H1 (cell line): Measurements from ENCODE around the gene SOX4. TPM values are rescaled to one million over a fixed set of nuclear protein-coding genes. Genes with fewer than 3 reads are reported as not detected.

Experiments
- CTCF ChIA-PET: fragments of 300-600 bp; sonication (Branson Sonifier 250); formaldehyde crosslinking; loops from one replicate; lab custom pipeline; 2021; ENCODE audit not compliant: partially characterized antibody; lab: Charles Lee
- POLR2A ChIA-PET: fragments of 300-600 bp; sonication (Branson Sonifier 250); formaldehyde crosslinking; loops from one replicate; lab custom pipeline; 2021; ENCODE audit warnings: inconsistent platforms; ENCODE audit not compliant: partially characterized antibody; lab: Charles Lee
- DNase-seq, 2 experiments: peaks; one replicate each; pipeline versions ENCODE4 v3.0.0 to v3.0.0-alpha.2; 2010 to 2022; ENCODE audit warnings: low spot score in 2 of 2, low read depth in 1 of 2, mixed read lengths in 1 of 2
- FAIRE-seq: peaks from 2 replicates; lab custom pipeline; 2011; peaks lifted over from hg19 to GRCh38; lab: Jason Lieb, UNC
- H2AFZ ChIP-seq: 2 replicates; pipeline ENCODE4 v1.8.1; 2012; ENCODE audit warnings: low read length, inconsistent platforms
- H2AK5ac ChIP-seq: 2 replicates; pipeline ENCODE4 v1.6.1; 2013; ENCODE audit warnings: low read depth, low read length
- H2BK120ac ChIP-seq: replicated peaks from 2 replicates; pipeline ENCODE3; 2013; ENCODE audit warnings: low read depth, low read length, inconsistent platforms
- H2BK12ac ChIP-seq: 2 replicates; pipeline ENCODE4 v1.6.1; 2013; ENCODE audit warnings: low read depth, low read length
- H2BK15ac ChIP-seq: 2 replicates; pipeline ENCODE4 v1.6.1; 2013; ENCODE audit warnings: low read length
- H2BK20ac ChIP-seq: 2 replicates; pipeline ENCODE4 v1.6.1; 2013; ENCODE audit warnings: low read length
- H2BK5ac ChIP-seq: 2 replicates; pipeline ENCODE4 v1.6.1; 2013; ENCODE audit warnings: low read depth, low read length
- H3K14ac ChIP-seq: 2 replicates; pipeline ENCODE4 v1.6.1; 2013; ENCODE audit warnings: inconsistent platforms; ENCODE audit not compliant: insufficient read length
- H3K18ac ChIP-seq: 2 replicates; pipeline ENCODE4 v1.6.1; 2013; ENCODE audit warnings: low read length; ENCODE audit errors: extremely low read depth
- H3K23ac ChIP-seq: 2 replicates; pipeline ENCODE4 v1.6.1; 2013; ENCODE audit warnings: inconsistent platforms; ENCODE audit not compliant: insufficient read length
- H3K23me2 ChIP-seq: 2 replicates; pipeline ENCODE4 v1.6.1; 2013; ENCODE audit warnings: low read depth, low read length
- H3K27ac ChIP-seq: 2 replicates; pipeline ENCODE4 v1.6.1; 2011; ENCODE audit warnings: low read depth, low read length, inconsistent platforms
- H3K27me3 ChIP-seq, 4 experiments: replicated peaks in 1 of 4; 1 replicate in 1 of 4; 2 replicates in 3 of 4; pipeline versions ENCODE4 v1.6.1 to v1.8.1; 2011 to 2013; ENCODE audit warnings: low read length in 3 of 4, mild to moderate bottlenecking in 3 of 4, inconsistent platforms in 2 of 4, mixed read lengths in 2 of 4, moderate library complexity in 1 of 4; ENCODE audit not compliant: control insufficient read depth in 3 of 4, insufficient read depth in 3 of 4; ENCODE audit errors: extremely low read depth in 1 of 4
- H3K36me3 ChIP-seq, 4 experiments: 2 replicates each; pipeline versions ENCODE4 v1.6.1 to v1.8.1; 2011 to 2013; ENCODE audit warnings: mild to moderate bottlenecking in 4 of 4, low read length in 3 of 4, moderate library complexity in 2 of 4, control low read depth in 1 of 4, inconsistent platforms in 1 of 4; ENCODE audit not compliant: insufficient read depth in 4 of 4, control insufficient read depth in 2 of 4
- H3K4ac ChIP-seq: replicated peaks from 2 replicates; pipeline ENCODE3; 2013; ENCODE audit warnings: low read length, low read depth, mixed read lengths, inconsistent platforms; ENCODE audit not compliant: insufficient read length
- H3K4me1 ChIP-seq, 4 experiments: replicated peaks in 1 of 4; 1 replicate in 1 of 4; 2 replicates in 3 of 4; pipeline versions ENCODE4 v1.6.1 to v1.8.1; 2011 to 2013; ENCODE audit warnings: low read length in 3 of 4, inconsistent platforms in 2 of 4, mixed read lengths in 1 of 4; ENCODE audit not compliant: insufficient read depth in 4 of 4, control insufficient read depth in 3 of 4
- H3K4me2 ChIP-seq, 2 experiments: 2 replicates each; pipeline versions ENCODE4 v1.6.1 to v1.8.1; 2011 to 2013; ENCODE audit warnings: low read depth in 2 of 2, low read length in 2 of 2, control low read depth in 1 of 2, inconsistent platforms in 1 of 2, mild to moderate bottlenecking in 1 of 2; ENCODE audit not compliant: insufficient read depth in 1 of 2
- H3K4me3 ChIP-seq, 4 experiments: fragments of 200-600, 300-600 bp in 1 of 4; sonication (generic), shearing (Covaris generic), sonication (Bioruptor Twin) in 1 of 4; 2 replicates each; pipeline versions ENCODE4 v1.5.1 to v1.8.1; 2011 to 2016; ENCODE audit warnings: low read length in 4 of 4, low read depth in 3 of 4, control low read depth in 2 of 4, inconsistent platforms in 2 of 4, mild to moderate bottlenecking in 2 of 4, mixed read lengths in 1 of 4, moderate library complexity in 1 of 4; ENCODE audit not compliant: insufficient read depth in 2 of 4; ENCODE audit errors: extremely low read depth in 1 of 4
- H3K56ac ChIP-seq: replicated peaks from 2 replicates; pipeline ENCODE3; 2013; ENCODE audit warnings: low read depth, mild to moderate bottlenecking, mixed read lengths, low read length, inconsistent platforms; ENCODE audit not compliant: insufficient read length
- H3K79me1 ChIP-seq: 2 replicates; pipeline ENCODE4 v1.6.1; 2013; ENCODE audit warnings: low read depth, low read length, control low read depth
- H3K79me2 ChIP-seq, 2 experiments: 2 replicates each; pipeline versions ENCODE4 v1.6.1 to v1.8.1; 2012 to 2013; ENCODE audit warnings: low read length in 2 of 2, mild to moderate bottlenecking in 2 of 2, inconsistent platforms in 1 of 2; ENCODE audit not compliant: insufficient read depth in 2 of 2, control insufficient read depth in 1 of 2
- H3K9ac ChIP-seq, 4 experiments: replicated peaks in 1 of 4; 1 replicate in 1 of 4; 2 replicates in 3 of 4; pipeline versions ENCODE4 v1.6.1 to v1.8.1; 2011 to 2013; ENCODE audit warnings: low read depth in 3 of 4, low read length in 3 of 4, control low read depth in 2 of 4, mild to moderate bottlenecking in 2 of 4, moderate library complexity in 2 of 4, inconsistent platforms in 1 of 4; ENCODE audit errors: extremely low read depth in 1 of 4
- H3K9me3 ChIP-seq, 2 experiments: 2 replicates each; pipeline versions ENCODE4 v1.6.1 to v1.8.1; 2012 to 2013; ENCODE audit warnings: mild to moderate bottlenecking in 2 of 2, moderate library complexity in 2 of 2, control low read depth in 1 of 2, inconsistent platforms in 1 of 2, low read depth in 1 of 2, low read length in 1 of 2, mixed read lengths in 1 of 2; ENCODE audit not compliant: insufficient read depth in 2 of 2
- H4K20me1 ChIP-seq, 2 experiments: replicated peaks in 1 of 2; 2 replicates each; pipeline versions ENCODE3 to v1.8.1; 2011 to 2013; ENCODE audit warnings: inconsistent platforms in 2 of 2, low read length in 2 of 2, mild to moderate bottlenecking in 1 of 2; ENCODE audit not compliant: insufficient read depth in 2 of 2, control insufficient read depth in 1 of 2
- H4K5ac ChIP-seq: 2 replicates; pipeline ENCODE4 v1.6.1; 2013; ENCODE audit warnings: low read length, low read depth, mixed read lengths, inconsistent platforms; ENCODE audit not compliant: insufficient read length
- H4K8ac ChIP-seq: 2 replicates; pipeline ENCODE4 v1.8.0; 2013; ENCODE audit warnings: mild to moderate bottlenecking, moderate library complexity, low read length, inconsistent platforms; ENCODE audit not compliant: insufficient read depth; ENCODE audit errors: extremely low read depth
- H4K91ac ChIP-seq: replicated peaks from 2 replicates; pipeline ENCODE3; 2013; ENCODE audit warnings: low read length, mixed read lengths, inconsistent platforms; ENCODE audit not compliant: insufficient read length
- CEBPB ChIP-seq: IDR thresholded peaks from 2 replicates; pipeline ENCODE4 v1.6.1; 2012; ENCODE audit warnings: low read depth, low read length
- CREB1 ChIP-seq: IDR thresholded peaks from 2 replicates; pipeline ENCODE4 v1.6.1; 2012; ENCODE audit warnings: inconsistent platforms
- CTBP2 ChIP-seq: IDR thresholded peaks from 2 replicates; pipeline ENCODE4 v1.7.0; 2011; ENCODE audit warnings: borderline replicate concordance, mild to moderate bottlenecking, moderate library complexity, mixed read lengths, low read length; ENCODE audit not compliant: insufficient read depth, insufficient read length
- MAFK ChIP-seq: IDR thresholded peaks from 2 replicates; pipeline ENCODE4 v1.6.1; 2012; ENCODE audit warnings: low read depth, mild to moderate bottlenecking, improper control_type of control experiment, low read length
- POU5F1 ChIP-seq: IDR thresholded peaks from 2 replicates; pipeline ENCODE4 v1.6.1; 2011; ENCODE audit warnings: low read depth, mild to moderate bottlenecking, low read length, moderate library complexity
- YY1 ChIP-seq: IDR thresholded peaks from 2 replicates; pipeline ENCODE4 v1.6.1; 2011; ENCODE audit warnings: low read depth, mild to moderate bottlenecking, low read length
- WGBS, 2 experiments: shearing (Covaris generic) in 1 of 2; methylation state at CpG; one replicate each; pipeline versions ENCODE4 v1.1.6 to v1.1.7; 2013 to 2015; ENCODE audit warnings: low lambda C conversion rate in 2 of 2, mixed read lengths in 2 of 2, inconsistent platforms in 1 of 2, low coverage in 1 of 2, missing lambda C conversion rate in 1 of 2; ENCODE audit not compliant: insufficient replicate concordance in 2 of 2, insufficient coverage in 1 of 2, insufficient read length in 1 of 2; ENCODE audit errors: extremely low coverage in 1 of 2, missing lambda C conversion rate in 1 of 2; 5-methylcytosine and 5-hydroxymethylcytosine counted together
- polyA plus RNA-seq, 7 experiments: library from polyadenylated mRNA; depleted of rRNA in 3 of 7; stranded (reverse) in 5 of 7; unstranded in 2 of 7; fragments of >200 nt in 5 of 7; fragments of 200-250 nt in 2 of 7; gene quantifications; 1 replicate in 5 of 7; 2 replicates in 1 of 7; 4 replicates in 1 of 7; pipeline versions ENCODE4 v1.2.1 to v1.2.3, GENCODE V29; 2011 to 2013; ENCODE audit warnings: missing spikeins in 2 of 7, mixed read lengths in 2 of 7
- total RNA-seq: library from RNA; stranded (reverse); fragmentation: NEBNext Ultra II Directional; extraction: Animal tissue kit (Norgen Biotek cat#: 25700); gene quantifications from 2 replicates; pipeline ENCODE4 v1.2.1, GENCODE V29; 2021
- TF ChIP-seq, protein P1 (sequence below): IDR thresholded peaks from 2 replicates; pipeline ENCODE4 v1.6.1; 2012; ENCODE audit warnings: inconsistent platforms
- TF ChIP-seq, protein P2 (sequence below): IDR thresholded peaks from 2 replicates; pipeline ENCODE4 v1.6.1; 2012; ENCODE audit warnings: inconsistent platforms
- TF ChIP-seq, protein P3 (sequence below): IDR thresholded peaks from 2 replicates; pipeline ENCODE4 v1.6.1; 2011; ENCODE audit warnings: low read depth, mild to moderate bottlenecking, low read length; ENCODE audit not compliant: insufficient read depth

The SOX4 gene
- total and polyA plus RNA-seq, 2 of the 8 experiments (the other 6 are each of a cell fraction or from before 2014, with no cell fraction given) = 14.1 to 169 TPM

DNA sequence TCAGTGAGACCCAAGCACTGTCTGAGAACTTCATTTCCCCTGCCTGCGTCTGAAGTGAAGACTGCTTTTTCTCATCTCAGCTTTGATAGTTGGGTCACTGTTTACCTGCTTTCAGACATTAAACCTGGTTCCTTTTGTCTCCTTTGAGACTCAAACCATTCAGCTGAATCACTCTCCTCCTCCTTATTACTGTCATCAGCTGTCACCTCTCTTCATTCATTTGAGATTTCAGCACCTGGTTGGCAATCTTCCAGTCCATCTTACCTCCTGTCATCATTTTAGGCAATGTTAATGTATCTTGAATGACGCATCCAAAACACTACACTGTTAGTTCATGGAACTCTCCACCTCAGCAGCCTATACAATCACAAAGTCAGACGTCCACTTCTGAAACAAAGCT is 34.3 kb upstream of the SOX4 start:
- Histone ChIP-seq H4K8ac (no peak overlapping the region), H3K56ac (no peak overlapping the region), H2BK120ac (no peak overlapping the region), H3K23me2 (no peaks in the 10 kb centered on the region), H3K4me1 (no peaks in the 10 kb centered on the region), H3K27ac (no peak overlapping the region), H2BK15ac (no peak overlapping the region), H2BK5ac (no peak overlapping the region), H3K4ac (no peak overlapping the region), H3K27me3 (no peaks in the 10 kb centered on the region), H2BK20ac (no peak overlapping the region), H2AK5ac (no peak overlapping the region), H2BK12ac (no peak overlapping the region), H3K36me3 (no peaks in the 10 kb centered on the region), H3K14ac (no peak overlapping the region), H3K4me3 (no peak overlapping the region), H3K9me3 (no peaks in the 10 kb centered on the region), H3K18ac (no peak overlapping the region), H4K91ac (no peak overlapping the region), H4K20me1 (no peaks in the 10 kb centered on the region), H4K5ac (no peak overlapping the region), H3K79me2 (no peaks in the 10 kb centered on the region), H3K79me1 (no peaks in the 10 kb centered on the region), H3K23ac (no peak overlapping the region), H3K4me2 (no peak overlapping the region), H3K9ac (no peak overlapping the region), H2AFZ (no peak overlapping the region)
- ChIA-PET POLR2A (no interaction called here), CTCF (interaction anchor here (0.6 to 0.9 kb wide), 3 partner anchors 9 to 183 kb away, joined by 3 to 5 read pairs (median 3); no protein-coding TSS in a partner anchor)
- no peak for TF ChIP-seq POU5F1
- no peak for TF ChIP-seq CEBPB
- TF ChIP-seq MAFK = no peak
- TF ChIP-seq, protein P1, sequence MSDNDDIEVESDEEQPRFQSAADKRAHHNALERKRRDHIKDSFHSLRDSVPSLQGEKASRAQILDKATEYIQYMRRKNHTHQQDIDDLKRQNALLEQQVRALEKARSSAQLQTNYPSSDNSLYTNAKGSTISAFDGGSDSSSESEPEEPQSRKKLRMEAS = no peak
- TF ChIP-seq, protein P2, sequence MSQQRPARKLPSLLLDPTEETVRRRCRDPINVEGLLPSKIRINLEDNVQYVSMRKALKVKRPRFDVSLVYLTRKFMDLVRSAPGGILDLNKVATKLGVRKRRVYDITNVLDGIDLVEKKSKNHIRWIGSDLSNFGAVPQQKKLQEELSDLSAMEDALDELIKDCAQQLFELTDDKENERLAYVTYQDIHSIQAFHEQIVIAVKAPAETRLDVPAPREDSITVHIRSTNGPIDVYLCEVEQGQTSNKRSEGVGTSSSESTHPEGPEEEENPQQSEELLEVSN = no peak
- no peak for TF ChIP-seq YY1
- TF ChIP-seq, protein P3, sequence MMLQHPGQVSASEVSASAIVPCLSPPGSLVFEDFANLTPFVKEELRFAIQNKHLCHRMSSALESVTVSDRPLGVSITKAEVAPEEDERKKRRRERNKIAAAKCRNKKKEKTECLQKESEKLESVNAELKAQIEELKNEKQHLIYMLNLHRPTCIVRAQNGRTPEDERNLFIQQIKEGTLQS = no peak
- no peak for TF ChIP-seq CREB1
- TF ChIP-seq CTBP2 = no peak
- FAIRE-seq = no peak
- WGBS, 2 experiments = 84% methylated on average over 3 of the region's 3 CpGs; no CpG with 5 or more reads in 1 of the 2 experiments
- DNase-seq = no peak
